HFFc6 (cell line): Measurements from ENCODE around the gene STBD1. TPM values are rescaled to one million over a fixed set of nuclear protein-coding genes. Genes with fewer than 3 reads are reported as not detected.

Source experiments
- DNase-seq: peaks from one replicate; pipeline ENCODE4 v3.0.0-alpha.2; 2018
- H3K27ac Mint-ChIP-seq: 2 replicates; pipeline ENCODE4 v1.8.0; 2020; ENCODE audit warnings: mild to moderate bottlenecking, mixed read lengths
- H3K27me3 Mint-ChIP-seq: 2 replicates; pipeline ENCODE4 v1.8.0; 2021; ENCODE audit warnings: mild to moderate bottlenecking, moderate library complexity, mixed read lengths; ENCODE audit not compliant: insufficient read depth
- H3K36me3 Mint-ChIP-seq: 2 replicates; pipeline ENCODE4 v1.8.0; 2021; ENCODE audit warnings: low read depth, mixed read lengths
- H3K4me1 Mint-ChIP-seq: 2 replicates; pipeline ENCODE4 v1.8.0; 2020; ENCODE audit warnings: low read depth, mixed read lengths
- H3K4me3 Mint-ChIP-seq: 2 replicates; pipeline ENCODE4 v1.8.0; 2020; ENCODE audit warnings: mild to moderate bottlenecking, moderate library complexity, mixed read lengths
- H3K9me3 Mint-ChIP-seq: 2 replicates; pipeline ENCODE4 v1.8.0; 2020; ENCODE audit warnings: mild to moderate bottlenecking, mixed read lengths
- total RNA-seq, 6 experiments: library from RNA; stranded (reverse); fragmentation: NEBNext Ultra II Directional; extraction: Animal tissue kit (Norgen Biotek cat#: 25700); gene quantifications; 2 replicates in 1 of 6; 3 replicates in 5 of 6; pipeline ENCODE4 v1.2.3, GENCODE V29; 2021
- TF ChIP-seq, protein P1 (sequence below): fragments of 200-600 bp; sonication (generic); IDR thresholded peaks from 2 replicates; pipeline ENCODE4 v1.5.0; 2021; ENCODE audit warnings: antibody characterized with exemption, mild to moderate bottlenecking

Gene STBD1
- total RNA-seq, 6 experiments from 2014 or later = 4.3 to 6.0 (median 5.4) TPM

DNA sequence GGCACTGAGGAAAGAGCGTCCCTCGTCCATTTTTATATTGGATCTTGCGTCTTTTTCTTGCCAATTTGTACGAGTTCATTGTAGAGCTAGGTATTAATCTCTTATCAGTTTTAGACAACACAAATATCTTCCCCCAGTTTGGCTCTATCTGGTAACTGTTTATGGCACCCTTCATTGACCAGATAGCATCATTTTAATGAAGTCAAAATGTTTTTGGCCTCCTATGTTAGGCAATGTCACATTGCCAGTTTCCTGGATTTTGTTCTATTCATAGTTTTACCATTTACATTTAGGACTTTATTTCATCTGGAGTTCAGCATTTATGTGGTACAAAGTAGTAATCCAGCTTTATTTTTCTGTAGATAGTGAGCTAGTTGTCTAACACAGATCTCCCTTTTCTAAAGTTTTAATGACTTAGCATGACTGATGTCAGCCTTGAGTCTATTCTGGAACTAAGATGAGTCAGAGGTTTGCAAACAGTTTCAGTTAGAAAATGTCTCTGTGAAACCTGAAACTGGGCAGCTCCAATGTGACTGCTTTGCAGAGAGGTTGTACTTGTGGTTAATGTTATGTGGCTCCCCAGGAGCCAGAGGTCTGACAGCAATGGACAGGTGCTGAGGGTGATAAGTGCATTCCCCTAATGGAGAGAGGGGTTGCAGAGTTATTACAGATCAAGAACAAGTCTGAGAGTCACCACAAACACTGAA is 5.3 kb upstream of the STBD1 start:
- H3K9me3 Mint-ChIP-seq = peaks cover 26% of the 10 kb centered on the region
- DNase-seq = peak; percentile 85
- peak overlapping the region; percentile 60 for H3K27ac Mint-ChIP-seq
- H3K4me3 Mint-ChIP-seq = no peak overlapping the region
- peaks cover 46% of the 10 kb centered on the region for H3K4me1 Mint-ChIP-seq
- TF ChIP-seq, protein P1, sequence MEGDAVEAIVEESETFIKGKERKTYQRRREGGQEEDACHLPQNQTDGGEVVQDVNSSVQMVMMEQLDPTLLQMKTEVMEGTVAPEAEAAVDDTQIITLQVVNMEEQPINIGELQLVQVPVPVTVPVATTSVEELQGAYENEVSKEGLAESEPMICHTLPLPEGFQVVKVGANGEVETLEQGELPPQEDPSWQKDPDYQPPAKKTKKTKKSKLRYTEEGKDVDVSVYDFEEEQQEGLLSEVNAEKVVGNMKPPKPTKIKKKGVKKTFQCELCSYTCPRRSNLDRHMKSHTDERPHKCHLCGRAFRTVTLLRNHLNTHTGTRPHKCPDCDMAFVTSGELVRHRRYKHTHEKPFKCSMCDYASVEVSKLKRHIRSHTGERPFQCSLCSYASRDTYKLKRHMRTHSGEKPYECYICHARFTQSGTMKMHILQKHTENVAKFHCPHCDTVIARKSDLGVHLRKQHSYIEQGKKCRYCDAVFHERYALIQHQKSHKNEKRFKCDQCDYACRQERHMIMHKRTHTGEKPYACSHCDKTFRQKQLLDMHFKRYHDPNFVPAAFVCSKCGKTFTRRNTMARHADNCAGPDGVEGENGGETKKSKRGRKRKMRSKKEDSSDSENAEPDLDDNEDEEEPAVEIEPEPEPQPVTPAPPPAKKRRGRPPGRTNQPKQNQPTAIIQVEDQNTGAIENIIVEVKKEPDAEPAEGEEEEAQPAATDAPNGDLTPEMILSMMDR = no peak
- H3K27me3 Mint-ChIP-seq = peaks cover 2% of the 10 kb centered on the region
- H3K36me3 Mint-ChIP-seq = peaks cover 10% of the 10 kb centered on the region

DNA sequence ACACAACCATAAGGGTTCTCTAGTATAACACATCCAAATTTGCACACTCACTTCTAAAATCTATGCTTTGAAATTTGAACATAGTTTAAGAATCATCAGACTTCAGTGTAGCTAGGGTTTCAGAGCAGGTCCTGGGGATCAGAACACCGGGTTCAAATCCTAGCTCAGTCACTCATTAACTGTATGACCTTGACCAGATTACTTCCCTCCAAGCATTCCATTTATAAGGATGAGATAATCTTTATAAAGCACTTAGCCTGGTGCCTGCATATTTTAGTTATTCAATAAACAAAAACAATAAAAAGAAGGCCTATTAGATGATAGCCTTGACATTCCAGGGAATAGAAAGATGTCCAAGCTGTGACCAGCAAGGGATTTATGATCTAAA is 4.8 kb upstream of the STBD1 start:
- no peak overlapping the region for H3K4me3 Mint-ChIP-seq

DNA sequence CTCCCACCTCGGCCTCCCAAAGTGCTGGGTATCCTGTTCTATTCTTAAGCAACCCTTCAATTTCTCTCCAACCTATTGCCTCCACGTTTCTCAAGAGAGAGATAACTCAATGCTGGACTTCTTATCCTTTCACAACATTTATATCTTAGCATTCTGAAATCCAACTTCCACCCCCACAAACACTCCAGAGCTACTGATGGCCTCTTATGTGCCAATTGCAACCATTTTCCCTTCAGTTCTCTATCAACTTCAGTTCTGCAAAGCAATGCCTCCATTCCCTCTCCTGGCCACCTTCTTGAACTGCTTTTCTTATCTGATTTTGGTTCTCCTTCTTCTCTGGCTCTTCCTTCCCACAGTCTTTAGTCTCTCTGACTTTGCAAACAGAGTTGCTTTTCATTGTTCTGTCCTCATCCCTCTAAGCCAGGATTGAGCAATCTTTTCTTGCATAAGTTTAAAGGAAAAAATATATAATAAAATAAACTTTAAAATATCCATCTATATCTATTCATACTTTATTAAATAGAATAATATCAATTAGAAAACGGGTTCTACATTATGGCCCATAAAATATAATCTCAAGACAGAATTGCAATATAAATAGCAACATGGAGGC is 3.6 kb upstream of the STBD1 start:
- no peak overlapping the region for H3K27ac Mint-ChIP-seq
- H3K4me1 Mint-ChIP-seq = peaks cover 46% of the 10 kb centered on the region
- TF ChIP-seq, protein P1 = no peak
- DNase-seq = no peak
- H3K4me3 Mint-ChIP-seq = no peak overlapping the region
- peaks cover 6% of the 10 kb centered on the region for H3K36me3 Mint-ChIP-seq
- peaks cover 2% of the 10 kb centered on the region for H3K27me3 Mint-ChIP-seq
- H3K9me3 Mint-ChIP-seq = peaks cover 9% of the 10 kb centered on the region

More for the DNA sequence above, 4.8 kb upstream of the STBD1 start:
- Mint-ChIP-seq H3K36me3 (peaks cover 6% of the 10 kb centered on the region), H3K4me1 (peaks cover 46% of the 10 kb centered on the region), H3K27ac (peak overlapping the region; percentile 60; the same call in 1 of the 2 replicates), H3K27me3 (peaks cover 2% of the 10 kb centered on the region), H3K9me3 (peaks cover 21% of the 10 kb centered on the region)
- no peak for DNase-seq
- TF ChIP-seq, protein P1 = no peak

DNA sequence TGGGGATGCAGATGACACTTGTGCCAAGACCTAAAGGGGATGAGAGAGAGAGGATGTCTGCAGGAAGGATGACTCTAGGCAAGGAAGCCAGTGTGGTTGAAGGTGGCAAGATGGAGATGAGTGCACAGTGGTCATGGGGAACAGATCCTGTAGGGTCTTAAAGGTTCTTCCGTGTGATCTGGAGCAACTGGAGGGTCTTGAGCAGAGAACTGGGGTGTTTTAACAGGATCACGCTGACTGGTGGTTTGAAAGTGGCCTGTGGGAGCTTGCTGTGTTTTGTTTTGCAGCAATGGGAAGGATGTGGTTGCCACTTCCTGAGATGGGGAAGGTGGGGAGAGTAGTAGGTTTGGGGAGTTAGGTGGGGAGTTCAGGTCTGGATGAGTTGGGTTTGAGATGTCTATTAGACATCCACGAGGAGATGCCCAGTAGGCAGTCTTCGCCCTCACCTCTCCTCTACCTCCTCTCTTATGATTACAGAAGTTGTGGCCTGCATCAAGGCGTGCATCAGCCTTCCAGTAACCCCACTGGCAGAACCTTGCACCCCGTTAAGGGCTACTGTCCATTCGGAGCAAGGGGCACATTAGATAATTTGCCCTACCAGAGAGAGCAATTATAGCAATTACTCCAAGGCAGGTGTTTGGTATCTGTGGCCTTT is 1.4 kb upstream of the STBD1 start:
- no peaks in the 10 kb centered on the region for H3K9me3 Mint-ChIP-seq
- peaks cover 3% of the 10 kb centered on the region for H3K27me3 Mint-ChIP-seq
- DNase-seq = no peak
- H3K27ac Mint-ChIP-seq = peak overlapping the region; percentile 87; the same call in 1 of the 2 replicates
- TF ChIP-seq, protein P1 = no peak
- H3K4me3 Mint-ChIP-seq = peak overlapping the region; percentile 94
- peaks cover 15% of the 10 kb centered on the region for H3K36me3 Mint-ChIP-seq
- H3K4me1 Mint-ChIP-seq = peaks cover 53% of the 10 kb centered on the region

DNA sequence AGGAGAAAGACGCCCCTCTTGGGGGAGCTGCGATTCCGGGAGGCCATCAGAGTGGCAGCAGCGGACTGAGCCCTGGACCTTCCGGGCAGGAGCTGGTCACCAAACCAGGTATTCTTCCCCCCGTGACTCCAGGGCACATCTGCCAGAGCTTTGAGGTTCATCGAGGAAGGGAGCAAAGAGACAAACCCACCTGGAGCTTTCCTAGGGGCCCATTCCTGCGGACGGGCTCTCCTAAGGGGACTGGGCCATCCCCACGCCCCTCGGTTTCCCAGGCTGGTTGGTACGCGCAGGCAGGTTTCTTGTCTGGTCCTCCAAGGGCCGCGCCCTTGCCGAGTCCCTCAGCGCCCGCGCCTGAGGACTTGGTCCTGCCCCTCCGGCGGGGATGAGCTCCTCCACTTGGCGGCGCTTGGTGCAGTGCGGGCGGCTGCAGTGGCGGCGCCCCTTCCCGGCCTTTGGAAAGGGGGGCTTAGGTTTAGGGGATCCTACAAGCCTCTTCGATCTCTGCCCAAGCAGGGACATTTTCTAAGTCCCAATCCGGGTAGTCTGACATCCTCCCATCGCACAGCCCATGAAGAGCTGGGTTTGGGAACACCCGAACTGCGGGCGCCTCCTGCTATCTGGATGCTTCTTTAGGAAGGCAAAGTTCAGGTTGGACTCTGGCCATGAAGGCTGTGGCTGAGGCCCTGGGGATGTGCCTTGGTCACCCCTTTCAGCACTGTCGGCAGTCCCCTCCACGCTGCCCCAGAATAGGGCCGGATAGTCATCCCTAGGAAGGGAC is 538 bp downstream of the STBD1 start:
- H3K9me3 Mint-ChIP-seq = no peaks in the 10 kb centered on the region
- peak overlapping the region; percentile 87 for H3K27ac Mint-ChIP-seq
- peaks cover 15% of the 10 kb centered on the region for H3K36me3 Mint-ChIP-seq
- TF ChIP-seq, protein P1 = peak; percentile 71
- peaks cover 36% of the 10 kb centered on the region for H3K4me1 Mint-ChIP-seq
- peak overlapping the region; percentile 94 for H3K4me3 Mint-ChIP-seq
- peaks cover 3% of the 10 kb centered on the region for H3K27me3 Mint-ChIP-seq
- peak; percentile 41 for DNase-seq
